NK-92 (cell line): ENCODE results near the gene ZFYVE9.
"Not testable (repeated sequence)": the region's sequence is repeated elsewhere in the genome, so short reads cannot be mapped to it uniquely, and the experiment has no call there.

Experiments
- DNase-seq: peaks from one replicate; lab custom pipeline; 2025; ENCODE audit not compliant: unreplicated experiment; lab: John Stamatoyannopoulos, UW

Gene ZFYVE9

DNA sequence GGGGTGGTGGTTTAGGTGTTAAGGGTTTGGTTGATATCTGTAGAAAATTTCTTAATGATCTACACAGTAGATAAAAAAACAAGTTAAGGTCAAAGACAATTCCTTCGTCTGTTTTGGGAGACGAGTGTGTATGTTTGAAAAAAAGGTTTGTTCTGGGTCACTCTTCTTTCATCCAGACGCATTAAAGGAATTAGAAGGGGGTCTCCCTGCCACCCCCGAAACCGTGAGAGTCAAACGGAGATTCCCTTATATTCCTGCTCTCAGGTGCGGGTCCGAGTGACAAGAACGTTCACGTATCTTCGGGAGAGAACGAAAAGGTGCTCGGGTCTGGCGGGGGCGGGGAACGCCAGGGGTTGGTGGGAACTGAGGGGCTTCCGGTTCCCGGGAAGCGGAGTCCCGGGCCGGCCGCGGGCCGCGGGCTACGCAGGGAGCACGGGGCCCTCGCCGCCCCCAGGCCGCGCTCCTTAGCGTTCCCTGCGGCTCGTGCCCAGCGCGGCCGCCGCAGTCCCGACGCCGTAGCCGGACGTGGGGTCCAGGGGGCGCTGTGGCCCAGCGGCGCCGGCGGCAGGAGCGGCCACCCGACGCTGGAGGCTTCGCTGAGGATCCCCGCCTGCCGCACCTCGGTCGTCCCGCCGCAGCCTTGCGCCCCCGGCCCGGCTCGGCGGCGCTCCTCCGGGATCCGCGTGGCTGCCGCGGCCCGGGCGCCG lies at the start of gene ZFYVE9:
Gene ZFYVE9, plus strand, starts transcription at position 577 of the 707 bp plus-strand sequence. CDS start 91,118 bp downstream, outside the sequence.
- no peak for DNase-seq

DNA sequence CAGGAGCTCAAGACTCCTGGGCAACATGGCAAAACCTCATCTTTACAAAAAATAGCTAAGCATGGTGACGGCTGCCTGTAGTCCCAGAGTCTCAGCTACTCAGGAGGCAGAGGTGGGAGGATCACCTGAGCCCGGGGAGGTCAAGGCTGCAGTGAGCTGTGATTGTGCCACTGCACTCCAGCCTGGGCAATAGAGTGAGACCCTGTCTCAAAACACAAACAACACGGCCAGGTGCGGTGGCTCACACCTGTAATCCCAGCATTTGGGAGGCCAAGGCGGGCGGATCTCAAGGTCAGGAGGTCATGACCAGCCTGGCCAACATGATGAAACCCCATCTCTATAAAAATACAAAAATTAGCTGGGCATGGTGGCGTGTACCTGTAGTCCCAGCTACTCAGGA lies 47.6 kb upstream of the ZFYVE9 start:
- not testable (repeated sequence) for DNase-seq

DNA sequence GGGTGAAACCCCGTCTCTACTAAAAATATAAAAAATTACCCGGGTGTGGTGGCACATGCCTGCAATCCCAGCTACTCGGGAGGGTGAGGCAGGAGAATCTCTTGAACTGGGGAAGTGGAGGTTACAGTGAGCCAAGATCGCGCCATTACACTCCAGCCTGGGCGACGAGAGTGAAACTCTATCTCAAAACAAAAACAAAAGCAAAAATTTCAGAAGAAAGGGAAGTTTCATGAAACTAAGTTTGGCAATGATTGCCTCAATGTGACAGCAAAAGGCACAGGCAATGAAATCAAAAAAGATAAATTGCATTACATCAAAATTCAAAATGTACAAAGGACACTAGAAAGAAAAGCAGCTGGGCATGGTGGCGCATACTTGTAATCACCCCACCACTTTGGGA lies 45.7 kb upstream of the ZFYVE9 start:
- no peak for DNase-seq

GRCh38 chr1:52098139-52098871 lies 43.6 kb upstream of the ZFYVE9 start:
- DNase-seq = no peak

DNA sequence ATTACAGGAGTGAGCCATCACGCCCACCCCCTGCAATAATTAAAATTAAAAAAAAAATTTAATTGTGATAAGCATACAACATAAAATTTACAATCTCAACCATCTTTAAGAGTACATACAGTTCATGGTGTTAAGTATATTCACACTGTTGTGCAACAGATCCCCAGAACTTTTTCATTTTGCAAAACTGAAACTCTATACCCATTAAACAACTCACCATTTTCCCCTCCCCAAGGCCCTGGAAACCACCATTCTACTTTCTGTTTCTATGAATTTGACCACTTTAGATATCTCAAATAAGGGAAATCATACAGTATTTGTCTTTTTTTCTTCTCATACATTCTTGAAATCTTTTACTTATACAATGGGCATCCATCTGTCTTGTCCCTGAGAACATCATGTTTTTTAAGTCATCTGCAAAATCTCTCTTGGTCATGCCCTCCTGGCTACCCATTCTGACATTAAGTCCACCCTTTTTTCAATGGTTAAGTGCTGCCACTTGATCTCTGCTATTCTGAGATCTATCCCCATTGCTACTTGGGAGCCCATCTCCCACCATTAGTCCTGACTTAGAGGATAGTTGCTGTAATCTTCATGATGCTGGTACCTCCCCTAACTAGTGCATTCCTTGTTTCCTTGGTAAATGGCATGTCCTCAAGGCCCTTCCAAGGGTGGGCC lies 39.4 kb upstream of the ZFYVE9 start:
- no peak for DNase-seq

GRCh38 chr1:52111492-52111891 lies 30.4 kb upstream of the ZFYVE9 start:
- no peak for DNase-seq

DNA sequence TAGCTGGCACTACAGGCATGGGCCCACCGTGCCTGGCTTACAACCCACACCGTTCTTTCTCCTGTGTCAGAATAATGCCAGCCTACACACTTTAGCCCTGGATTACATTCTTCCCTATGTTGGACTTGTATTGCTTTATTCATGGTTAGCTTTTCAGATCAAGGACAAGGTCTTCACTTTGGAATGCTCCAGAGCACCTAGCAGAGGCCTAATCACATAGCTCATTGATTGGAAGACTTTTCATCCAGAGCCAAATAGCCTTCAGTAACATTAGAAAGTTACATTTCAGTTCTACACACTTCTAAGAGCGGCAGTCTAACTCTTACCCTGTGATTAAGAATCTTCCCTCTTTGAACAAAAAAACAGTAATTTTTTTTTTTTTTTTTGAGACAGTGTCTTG lies 29.4 kb upstream of the ZFYVE9 start:
- DNase-seq = no peak

GRCh38 chr1:52119301-52120079 lies 22.4 kb upstream of the ZFYVE9 start:
- no peak for DNase-seq

DNA sequence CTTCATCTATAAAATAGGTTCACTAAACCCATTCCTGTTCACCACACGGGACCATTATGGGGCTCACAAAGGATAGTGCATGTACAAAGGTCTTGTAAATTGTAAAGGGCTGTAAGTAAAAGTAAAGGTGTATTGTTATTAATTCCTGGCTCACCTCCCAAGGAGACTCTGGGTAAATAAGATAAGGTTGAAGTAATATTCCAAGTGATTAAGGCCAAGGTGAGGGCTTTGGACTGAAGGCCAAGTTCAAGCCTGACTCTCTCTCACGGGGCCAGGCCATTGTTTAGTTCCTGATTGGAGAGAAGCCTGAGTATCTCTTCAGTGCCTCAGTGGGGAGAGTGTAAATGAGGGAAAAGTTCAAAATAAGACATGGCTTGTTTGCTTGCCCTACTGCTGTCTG lies 19.5 kb upstream of the ZFYVE9 start:
- DNase-seq = no peak

DNA sequence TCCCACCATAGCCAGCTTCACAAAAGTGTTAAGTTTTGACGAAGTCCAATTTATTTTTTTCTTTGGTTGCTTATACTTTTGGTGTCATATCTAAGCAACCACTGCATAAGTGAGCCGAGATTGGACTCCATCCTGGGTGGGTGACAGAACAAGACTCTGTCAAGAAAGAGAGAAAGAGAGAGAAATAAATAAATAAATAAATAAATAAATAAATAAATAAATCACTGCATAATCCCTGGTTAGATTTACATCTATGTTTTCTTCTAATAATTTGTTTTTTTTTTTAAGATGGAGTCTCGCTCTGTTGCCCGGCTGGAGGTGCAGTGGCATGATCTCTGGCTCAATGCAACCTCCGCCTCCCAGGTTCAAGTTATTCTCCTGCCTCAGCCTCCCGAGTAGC lies 18.3 kb upstream of the ZFYVE9 start:
- no peak for DNase-seq

DNA sequence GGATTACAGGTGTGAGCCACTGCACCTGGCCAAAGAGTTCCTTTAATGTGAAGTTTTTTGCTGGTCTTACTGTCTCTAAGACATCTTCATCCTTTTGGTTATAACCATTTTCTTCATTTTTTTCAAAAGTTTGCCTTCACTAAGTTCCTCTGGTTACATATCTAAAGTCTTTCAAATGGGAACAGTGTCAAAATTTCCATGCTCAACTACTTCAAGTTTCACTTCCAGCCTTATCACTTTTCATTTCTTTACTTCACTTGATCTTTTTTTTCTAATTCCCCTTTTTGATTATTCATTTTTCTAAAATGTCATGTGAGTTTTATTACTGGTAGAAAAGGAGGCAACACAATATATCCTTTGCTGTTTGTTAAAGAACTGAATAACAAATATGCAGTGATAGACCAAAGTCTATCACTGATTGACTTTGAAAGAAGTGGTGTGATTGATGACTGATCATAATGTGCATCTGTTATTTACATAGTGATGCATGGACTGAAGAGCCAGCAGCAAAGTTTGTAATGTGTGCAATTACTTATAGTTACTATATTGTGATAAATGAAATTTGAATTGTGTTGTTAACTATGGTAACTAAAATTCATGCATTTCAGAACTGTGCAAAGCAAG lies 16.0 kb upstream of the ZFYVE9 start:
- DNase-seq = no peak

- no peak for DNase-seq
Observed at GRCh38 chr1:52127181-52128180, 14.4 kb upstream of the ZFYVE9 start.

DNA sequence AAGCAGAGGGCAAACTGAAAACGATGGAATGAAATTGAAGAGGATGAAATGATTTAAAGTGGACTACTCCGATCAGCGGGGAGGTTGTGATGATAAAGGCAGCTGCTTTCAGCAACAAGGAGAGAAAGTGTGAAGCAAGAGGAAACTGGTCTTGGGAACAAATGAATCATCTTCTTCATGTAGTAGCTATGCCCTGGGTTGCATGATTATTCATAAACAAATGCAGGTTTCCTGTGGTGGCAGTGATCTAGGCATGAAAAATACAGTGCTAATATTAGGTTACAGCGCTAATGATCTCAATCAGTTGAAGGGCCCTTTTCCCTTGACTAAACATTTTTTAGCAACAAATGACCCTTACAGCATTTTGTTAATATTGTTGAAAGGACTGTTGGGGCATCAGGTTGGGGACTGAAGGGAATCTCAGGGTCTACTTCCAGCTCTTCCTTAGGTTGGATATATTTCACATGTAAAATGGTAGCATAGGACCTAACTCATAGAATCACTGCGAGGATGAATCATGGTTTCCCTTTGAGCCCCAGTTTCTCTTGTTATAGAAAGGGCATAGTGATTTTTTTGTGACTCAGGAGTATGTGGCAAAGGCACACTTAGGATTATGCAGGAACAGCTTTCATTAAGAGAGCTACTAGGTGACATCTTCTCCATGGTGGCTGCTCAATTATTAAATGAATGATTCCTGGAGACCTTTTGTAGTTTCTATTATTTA lies 1.9 kb upstream of the ZFYVE9 start:
- no peak for DNase-seq

DNA sequence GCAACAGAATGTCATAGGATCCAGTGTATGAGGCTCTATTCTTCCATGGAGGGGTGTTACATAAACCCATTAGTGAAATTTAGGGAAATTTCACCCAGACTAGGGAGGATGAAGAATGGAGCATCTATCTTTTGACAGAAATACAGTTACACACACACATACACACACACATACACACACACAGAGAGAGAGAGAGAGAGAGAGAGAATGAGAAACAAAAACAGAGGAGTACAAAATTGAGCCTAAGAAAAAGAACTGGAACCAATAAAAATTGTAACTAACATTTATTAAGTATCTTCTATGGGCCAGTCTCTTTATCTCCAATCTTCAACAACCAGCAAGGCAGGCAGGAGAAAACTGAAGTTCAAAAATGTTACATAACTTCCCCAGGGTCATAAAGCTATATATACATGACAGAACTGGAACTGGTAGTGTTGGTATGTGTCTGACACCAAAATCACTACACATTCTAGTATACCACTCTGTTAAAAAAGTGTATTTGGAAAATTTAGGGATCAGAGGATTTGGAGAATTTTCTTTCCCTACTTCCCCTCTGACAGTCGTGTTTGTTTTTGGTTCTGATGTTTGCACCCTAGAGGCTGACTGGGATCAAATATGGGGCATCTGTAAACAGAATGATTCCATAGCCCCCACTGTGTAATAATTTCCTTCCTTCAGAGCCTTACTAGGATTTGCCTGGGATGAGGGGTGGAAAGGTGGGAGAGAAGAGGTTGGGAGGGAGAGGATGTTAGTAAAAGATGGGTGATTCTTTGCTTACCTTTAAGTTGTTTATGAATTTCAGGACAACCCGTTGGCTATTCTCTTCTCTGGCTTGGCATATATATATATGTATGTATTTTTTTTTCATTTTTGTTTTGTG lies 1.0 kb upstream of the ZFYVE9 start:
- DNase-seq = no peak

DNA sequence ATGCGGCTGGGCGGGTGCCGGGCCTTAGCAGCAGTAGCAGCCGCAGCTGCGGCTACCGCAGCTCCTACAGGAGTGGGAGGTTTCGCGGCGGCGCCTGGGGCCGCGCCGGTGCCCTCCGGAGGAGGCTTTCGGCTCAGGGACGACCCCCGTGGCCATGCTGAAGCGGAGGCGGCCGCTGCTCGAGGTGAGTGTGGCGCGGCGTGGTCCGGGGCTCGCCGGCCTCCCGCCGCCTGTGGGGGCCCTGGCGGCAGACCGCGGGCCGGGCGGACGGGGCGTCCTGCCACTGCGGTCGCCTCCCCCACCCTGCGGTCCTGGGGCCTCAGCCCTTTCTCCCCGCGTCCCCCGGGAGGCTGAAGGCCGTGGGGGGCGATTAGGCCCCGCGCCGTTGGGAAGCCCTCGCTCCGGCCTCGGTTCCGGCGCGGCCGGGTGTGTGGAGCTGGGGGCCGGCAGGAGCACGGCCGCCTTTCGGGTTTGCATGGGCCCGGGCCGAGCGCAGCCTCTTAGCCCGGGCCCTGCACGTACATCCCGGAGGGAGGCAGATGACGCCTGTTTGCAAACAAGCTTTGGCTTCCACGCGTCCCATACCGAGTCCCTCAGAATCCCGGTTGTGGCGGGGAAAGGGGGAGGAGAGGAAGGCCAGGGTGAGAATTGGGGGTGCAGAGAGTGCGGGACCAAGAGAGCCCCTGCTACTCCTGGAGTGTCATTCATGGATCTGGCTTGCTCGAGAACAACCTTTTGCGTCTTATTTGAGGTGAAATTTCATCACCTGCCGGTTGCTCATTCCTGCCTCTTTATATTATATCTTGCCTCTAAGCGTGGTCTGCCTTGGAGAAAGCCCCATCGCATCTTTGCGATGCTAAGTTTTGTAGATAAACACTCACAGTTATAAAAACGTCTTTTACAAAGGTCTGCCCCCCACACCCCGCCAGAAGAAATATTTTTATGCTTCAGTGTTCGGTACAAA lies 613 bp downstream of the ZFYVE9 start:
- DNase-seq = no peak

- no peak for DNase-seq
Observed at GRCh38 chr1:52145137-52145536, 3.2 kb downstream of the ZFYVE9 start.

DNA sequence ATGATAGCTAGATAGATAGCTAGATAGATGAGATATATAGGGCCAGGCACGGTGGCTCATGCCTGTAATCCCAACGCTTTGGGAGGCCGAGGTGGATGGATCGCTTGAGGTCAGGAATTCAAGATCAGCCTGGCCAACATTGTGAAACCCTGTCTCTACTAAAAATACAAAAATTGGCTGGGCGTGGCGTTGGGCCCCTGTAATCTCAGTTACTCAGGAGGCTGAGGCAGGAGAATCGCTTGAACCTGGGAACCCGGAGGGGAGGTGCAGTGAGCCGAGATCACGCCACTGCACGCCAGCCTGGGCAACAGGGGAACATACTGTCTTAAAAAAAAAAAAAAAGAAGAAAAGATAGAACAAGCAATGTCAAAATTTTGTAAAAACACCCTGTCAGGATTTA lies 8.6 kb downstream of the ZFYVE9 start:
- not testable (repeated sequence) for DNase-seq
